Fibroblast of skin of right quadriceps (primary cell): ENCODE results near the gene TOP1.
A peak's percentile ranks its signal among the peaks of the same experiment; 100 is the strongest.
"Not testable (repeated sequence)": the region's sequence is repeated elsewhere in the genome, so short reads cannot be mapped to it uniquely, and the experiment has no call there.

ENCODE experiments used
- DNase-seq: peaks from one replicate; pipeline ENCODE4 v3.0.0-alpha.2; 2013

TOP1 gene

GRCh38 chr20:41095110-41095969 is 66.7 kb downstream of the TOP1 start:
- peak; percentile 55 for DNase-seq

DNA sequence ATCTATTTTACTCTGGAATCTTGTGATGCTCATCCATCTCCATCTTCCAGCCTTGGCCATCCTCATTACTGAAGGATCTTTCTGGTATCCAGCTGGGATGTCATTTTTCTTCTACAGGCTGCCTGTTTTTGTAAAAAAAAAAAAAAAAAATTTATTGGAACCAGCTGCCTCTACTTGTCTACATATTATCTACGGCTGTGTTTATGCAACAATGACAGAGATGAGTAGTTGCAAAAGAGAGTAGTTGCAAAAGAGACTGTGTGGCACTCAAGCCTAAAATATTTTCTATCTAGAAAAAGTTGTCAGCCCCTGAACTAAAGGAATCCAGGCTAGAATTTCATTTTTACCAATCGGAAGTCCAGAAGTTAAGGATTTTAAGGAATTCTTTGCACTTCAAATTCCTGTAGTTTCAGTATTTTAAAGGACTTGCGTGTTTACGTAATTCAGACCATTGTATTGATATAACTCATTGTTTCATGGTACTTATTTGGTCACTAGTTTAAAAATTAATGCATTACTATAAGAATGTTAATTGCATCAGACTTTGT is 70.2 kb downstream of the TOP1 start:
- DNase-seq, result peak; percentile 84

DNA sequence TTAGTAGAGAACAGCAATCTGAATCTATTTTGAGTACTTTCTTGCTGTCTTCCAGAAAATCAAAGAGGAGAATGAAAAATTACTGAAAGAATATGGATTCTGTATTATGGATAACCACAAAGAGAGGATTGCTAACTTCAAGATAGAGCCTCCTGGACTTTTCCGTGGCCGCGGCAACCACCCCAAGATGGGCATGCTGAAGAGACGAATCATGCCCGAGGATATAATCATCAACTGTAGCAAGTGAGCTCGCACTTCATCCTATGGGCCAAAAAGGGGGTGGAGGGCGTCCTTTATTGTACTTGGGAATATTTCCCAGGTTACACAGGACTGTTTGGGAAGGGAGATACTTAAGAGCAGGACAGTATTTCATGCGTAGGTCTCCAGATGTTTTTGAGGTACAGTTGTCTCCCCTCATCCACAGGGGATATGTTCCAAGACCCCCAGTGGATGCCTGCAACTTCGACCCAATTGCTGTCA is 71.4 kb downstream of the TOP1 start:
- peak; percentile 39 for DNase-seq

DNA sequence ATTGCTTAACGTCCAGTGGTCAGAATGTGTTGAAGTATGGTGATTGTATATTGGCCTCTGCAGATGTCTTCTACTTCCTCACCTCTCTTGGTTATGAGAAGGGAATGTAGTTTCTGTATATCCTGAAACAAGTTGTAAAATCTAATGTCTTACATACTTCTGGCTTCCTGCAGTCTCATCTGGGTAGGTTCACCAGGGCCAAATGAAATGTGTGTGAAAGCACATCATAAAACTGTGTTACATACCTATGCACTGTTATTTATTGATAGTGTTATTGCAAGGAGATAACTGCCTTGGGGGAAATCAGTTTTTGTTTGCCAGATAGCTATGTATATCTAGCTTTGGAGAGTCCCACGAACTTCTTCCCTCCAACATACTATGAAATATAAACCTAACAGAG is 73.0 kb downstream of the TOP1 start:
- no peak for DNase-seq

DNA sequence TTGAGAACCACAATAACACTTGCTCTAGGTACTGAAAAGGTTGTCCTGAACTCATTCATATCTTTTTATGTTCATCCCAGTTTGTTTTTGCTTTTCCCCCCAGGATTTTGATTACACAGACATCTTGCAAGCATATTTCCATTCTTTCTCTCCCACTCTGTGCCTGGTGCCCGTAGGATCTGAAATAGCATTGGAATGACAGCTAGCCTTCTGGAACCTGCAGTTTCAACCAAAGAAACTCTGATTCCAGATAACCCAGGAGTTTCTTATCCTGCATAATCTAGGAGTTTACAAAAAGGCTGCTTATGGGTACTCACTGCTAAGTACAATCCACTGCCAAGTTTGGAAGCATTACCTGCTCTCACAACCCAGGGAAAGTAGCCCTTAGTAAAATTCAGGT is 79.9 kb downstream of the TOP1 start:
- no peak for DNase-seq

- no peak for DNase-seq
Measured at GRCh38 chr20:41110012-41110411, 81.4 kb downstream of the TOP1 start.

DNA sequence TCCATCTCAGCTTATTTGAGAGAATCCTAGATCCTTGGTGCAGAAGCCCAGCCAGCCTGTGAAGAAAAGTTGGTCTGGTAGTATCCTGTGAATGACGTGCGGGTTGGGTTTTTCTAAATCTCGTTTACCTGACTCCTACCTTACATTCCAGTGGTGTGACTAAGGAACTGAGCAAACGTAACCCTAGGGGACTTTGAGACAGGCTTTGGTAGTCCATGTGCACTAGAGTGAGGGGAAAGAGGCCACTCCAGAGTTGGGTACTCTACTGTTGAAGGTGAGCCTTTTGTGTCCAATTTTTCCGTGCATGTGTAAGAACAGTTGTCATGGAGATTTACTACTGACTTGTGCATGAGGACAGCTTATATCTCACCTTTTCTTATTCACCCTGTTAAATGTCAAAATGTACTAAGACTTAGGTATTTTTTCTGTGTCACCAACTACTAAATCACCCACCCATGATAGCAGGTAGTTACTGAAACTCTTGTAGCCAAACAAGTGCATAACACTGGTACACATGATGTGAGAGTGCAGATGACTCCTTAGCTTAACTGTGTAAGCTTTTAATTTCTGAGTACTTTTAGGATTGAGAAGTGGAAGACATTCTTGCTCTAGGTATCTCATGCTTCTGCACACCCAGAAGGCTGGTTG is 82.4 kb downstream of the TOP1 start:
- no peak for DNase-seq

GRCh38 chr20:41111578-41111951 is 82.9 kb downstream of the TOP1 start:
- no peak for DNase-seq

GRCh38 chr20:41116282-41116956 is 87.8 kb downstream of the TOP1 start:
- no peak for DNase-seq

DNA sequence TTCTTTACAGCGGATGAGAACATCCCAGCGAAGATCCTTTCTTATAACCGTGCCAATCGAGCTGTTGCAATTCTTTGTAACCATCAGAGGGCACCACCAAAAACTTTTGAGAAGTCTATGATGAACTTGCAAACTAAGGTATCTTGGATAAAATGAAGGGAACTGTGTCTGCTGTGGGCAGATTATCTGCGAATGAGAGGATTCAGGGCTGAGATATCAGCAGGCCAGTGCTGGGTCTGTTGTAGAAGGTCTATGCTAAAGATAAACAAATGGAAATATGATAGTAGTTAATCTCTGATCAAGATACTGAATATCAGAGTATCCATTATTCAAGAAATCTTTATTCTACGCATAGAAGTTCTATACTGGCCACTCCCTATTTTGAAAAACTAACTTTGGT is 89.5 kb downstream of the TOP1 start:
- DNase-seq, result not testable (repeated sequence)

DNA sequence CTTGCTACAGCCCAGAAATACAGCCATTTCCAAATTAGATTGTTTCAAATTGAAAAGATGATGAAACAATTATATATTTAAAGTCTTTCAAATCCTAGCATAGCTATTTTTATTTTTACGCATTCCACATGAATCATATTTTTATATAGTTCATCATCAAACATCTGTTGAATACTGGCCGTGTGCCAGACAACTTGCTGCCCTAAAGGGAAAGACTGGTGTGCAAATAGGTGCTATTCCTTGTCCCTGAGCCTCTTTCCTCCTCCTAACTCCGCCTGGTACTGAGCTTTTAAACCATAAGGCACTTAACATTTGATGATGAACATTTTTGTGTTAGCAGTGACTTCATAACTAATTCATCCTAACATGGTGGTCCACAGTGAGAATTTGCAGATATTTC is 90.0 kb downstream of the TOP1 start:
- peak; percentile 39 for DNase-seq

GRCh38 chr20:41119614-41120561 is 91.3 kb downstream of the TOP1 start:
- no peak for DNase-seq

- DNase-seq, result no peak
Measured at GRCh38 chr20:41121399-41121798, 92.8 kb downstream of the TOP1 start.

DNA sequence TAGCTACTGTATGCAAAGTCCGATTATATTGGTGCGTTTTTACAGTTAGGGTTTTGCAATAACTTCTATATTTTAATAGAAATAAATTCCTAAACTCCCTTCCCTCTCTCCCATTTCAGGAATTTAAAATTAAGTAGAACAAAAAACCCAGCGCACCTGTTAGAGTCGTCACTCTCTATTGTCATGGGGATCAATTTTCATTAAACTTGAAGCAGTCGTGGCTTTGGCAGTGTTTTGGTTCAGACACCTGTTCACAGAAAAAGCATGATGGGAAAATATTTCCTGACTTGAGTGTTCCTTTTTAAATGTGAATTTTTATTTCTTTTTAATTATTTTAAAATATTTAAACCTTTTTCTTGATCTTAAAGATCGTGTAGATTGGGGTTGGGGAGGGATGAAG is 95.0 kb downstream of the TOP1 start:
- DNase-seq, result no peak

DNA sequence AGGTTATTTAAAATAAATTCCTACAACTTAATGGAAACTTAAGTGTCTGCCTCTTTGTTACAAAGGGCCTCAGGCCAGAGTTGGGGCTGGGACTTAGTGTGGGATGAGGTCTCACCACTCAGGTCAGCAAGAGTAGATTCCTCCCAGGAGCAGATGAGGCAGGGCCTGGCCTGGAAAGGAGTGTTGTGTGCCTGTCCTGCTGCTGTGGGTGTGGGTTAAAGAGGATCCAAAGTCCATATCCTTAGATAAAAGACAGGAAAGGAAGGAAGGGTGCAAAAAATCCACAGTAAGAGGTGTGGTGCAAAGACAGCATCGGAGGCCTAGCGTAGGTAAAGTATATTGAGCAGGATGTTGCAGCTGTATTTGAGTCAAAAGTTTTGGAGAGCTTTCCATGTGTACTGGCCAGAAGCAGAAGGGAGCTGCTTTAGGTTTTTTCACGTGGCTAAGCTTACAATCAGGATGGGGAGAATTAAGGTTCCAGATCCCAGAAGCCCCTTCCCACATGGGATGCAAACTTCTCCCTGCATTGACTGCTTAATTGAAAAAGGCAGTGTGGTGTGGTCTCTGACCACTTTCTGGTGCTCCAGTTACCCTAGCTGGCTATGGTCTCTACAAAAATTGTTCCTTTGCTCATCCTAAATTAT is 96.0 kb downstream of the TOP1 start:
- DNase-seq, result no peak

DNA sequence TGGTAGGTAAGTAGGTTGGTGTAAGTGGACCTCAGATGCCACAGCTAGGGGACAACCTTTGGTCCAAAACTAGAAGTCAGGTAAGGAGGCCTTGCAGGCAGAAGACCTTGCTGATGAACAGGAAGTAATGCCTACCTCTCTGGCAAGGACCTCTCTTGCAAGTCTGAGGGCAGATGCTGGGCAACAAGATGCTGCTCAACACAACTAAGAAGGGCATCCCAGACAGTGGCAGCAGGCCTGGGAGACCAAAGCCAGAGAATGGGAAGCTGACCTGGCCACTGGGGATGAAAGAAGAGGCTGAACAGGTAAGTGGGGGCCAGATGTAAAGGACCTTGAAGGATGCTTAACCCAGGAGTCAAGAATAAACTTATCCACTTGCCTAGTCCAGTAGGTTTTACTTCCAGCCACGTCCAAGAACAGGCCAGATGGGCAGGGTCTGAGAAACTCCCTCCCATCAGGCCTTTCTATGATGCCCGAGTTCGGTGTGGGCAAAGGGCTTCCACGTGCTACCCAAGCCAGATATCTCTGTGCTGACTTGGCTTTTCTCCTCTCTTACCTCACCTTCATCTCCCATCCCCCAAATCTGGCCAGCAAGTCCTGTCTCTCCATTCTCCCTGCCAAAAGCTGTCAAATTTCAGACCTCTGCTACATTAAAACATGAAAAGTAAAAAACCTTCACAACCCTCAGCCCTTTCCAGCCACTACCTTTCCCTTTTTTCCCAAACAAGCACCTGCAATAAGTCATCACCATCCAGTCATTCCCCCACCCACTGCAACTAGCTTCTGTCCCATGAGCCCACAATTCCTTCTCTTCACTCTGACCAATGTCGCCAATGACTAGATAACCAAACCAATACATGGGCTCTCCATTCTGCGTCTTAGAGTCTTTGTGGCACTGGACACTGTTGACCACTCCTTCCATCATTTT is 97.2 kb downstream of the TOP1 start:
- DNase-seq, result no peak

DNA sequence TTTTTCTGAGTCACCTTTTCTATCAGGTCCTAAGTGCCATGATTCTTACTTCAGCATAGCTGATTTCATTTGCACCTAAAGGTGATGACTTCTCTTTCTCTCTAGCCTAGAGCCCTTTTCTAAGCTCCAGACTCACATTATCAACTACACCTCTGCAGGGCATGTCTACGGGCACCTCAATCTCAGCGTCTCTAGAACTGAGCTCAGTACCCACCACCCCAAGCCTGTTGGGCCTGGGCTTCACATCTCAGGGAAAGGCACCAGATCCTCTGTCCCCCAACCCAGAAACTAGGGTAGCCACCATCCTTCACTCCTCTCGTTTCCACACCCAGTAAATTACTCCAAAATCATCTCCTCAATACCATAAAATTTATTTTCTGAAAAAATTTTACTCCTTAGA is 98.1 kb downstream of the TOP1 start:
- no peak for DNase-seq

DNA sequence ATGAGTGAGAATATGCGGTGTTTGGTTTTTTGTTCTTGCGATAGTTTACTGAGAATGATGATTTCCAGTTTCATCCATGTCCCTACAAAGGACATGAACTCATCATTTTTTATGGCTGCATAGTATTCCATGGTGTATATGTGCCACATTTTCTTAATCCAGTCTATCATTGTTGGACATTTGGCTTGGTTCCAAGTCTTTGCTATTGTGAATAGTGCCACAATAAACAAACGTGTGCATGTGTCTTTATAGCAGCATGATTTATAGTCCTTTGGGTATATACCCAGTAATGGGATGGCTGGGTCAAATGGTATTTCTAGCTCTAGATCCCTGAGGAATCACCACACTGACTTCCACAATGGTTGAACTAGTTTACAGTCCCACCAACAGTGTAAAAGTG is 99.7 kb downstream of the TOP1 start:
- DNase-seq, result not testable (repeated sequence)

- DNase-seq, result no peak
Measured at GRCh38 chr20:41131594-41132387, 103.2 kb downstream of the TOP1 start.

- DNase-seq, result not testable (repeated sequence)
Measured at GRCh38 chr20:41132388-41132775, 103.8 kb downstream of the TOP1 start.
